GM18858 (cell line): ENCODE data around the gene GATAD2A.

Experiments used
- ATAC-seq: cut with Tn5 transposase; IDR thresholded peaks from one replicate; pipeline ENCODE4 v1.9.1; 2021; ENCODE audit not compliant: unreplicated experiment

The GATAD2A gene

DNA sequence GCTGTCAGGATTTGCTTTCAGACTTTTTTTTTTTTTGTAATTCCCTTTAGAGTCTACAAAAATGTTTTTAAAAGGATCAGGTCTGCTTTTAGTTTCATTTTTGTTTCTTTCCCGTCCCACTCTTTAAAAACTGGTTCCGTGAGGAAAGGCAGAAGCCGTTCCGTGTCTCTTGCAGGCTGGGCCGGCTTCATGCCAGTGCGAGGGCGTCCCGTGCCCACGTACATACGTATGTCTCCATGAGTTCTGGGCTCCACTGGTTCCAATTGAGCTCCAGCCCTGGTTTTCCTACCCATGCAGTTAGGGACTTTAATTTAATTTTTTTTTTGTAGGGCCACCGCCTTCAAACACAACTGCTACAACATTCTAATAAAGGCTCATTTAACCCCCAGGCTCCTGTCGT, 101.1 kb downstream of the GATAD2A start:
- no peak for ATAC-seq

- ATAC-seq: no peak
These were observed 101.9 kb downstream of the GATAD2A start for GRCh38 chr19:19507354-19507753.

GRCh38 chr19:19508217-19508616, 102.7 kb downstream of the GATAD2A start:
- ATAC-seq: no peak

DNA sequence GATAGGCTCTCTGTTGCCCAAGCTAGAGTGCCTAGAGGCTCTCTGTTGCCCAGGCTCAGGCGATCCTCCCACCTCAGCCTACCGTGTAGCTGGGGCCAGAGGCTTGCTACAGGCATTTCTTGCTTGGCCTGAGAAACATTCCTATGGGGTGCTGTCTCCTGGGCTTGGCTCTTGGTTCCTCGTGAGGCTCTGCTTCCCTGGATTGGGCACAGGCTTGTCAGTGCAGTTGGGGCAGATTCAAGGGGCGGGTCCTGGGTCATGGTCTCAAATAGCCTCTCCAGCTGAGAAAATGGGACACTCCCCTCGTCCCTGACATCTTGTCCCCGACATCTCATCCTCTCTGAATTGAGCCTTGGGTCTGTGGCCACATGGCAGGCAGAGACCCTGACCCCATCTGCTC, 105.0 kb downstream of the GATAD2A start:
- no peak for ATAC-seq

DNA sequence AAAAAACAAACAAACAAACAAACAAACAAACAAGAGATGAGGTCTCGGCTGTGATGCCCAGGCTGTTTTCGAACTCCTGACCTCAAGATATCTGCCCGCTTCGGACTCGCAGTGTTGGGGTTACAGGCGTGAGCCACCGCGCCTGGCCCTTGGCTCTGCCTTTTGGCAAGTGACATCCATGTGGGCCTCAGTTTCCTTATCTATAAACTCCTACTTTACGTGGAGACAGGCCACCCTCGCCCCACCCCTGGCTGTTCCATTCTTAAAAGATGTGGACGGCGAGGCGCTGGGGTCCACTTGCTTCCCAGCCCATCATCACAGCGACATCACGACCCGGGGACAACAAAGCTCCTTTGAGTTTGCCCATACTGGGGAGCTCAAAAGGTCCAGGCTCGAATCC, 108.2 kb downstream of the GATAD2A start:
- no peak for ATAC-seq

GRCh38 chr19:19514215-19514657, 108.8 kb downstream of the GATAD2A start:
- no peak for ATAC-seq

GRCh38 chr19:19514881-19515641, 109.6 kb downstream of the GATAD2A start, which contains the start of gene TSSK6:
TSSK6 (minus strand) TSS chr19:19515548; CDS start chr19:19515427, 121 bp downstream.
- ATAC-seq: no peak

GRCh38 chr19:19515642-19516519, 110.4 kb downstream of the GATAD2A start, which contains the start of gene NDUFA13:
NDUFA13 (plus strand) TSS chr19:19516225; CDS start chr19:19516239, 14 bp downstream.
- peak; percentile 78 for ATAC-seq

- no peak for ATAC-seq
These were observed 111.8 kb downstream of the GATAD2A start for GRCh38 chr19:19517235-19517619.

- ATAC-seq: no peak
These were observed 115.5 kb downstream of the GATAD2A start for GRCh38 chr19:19520989-19521388.

- no peak for ATAC-seq
These were observed 117.7 kb downstream of the GATAD2A start for GRCh38 chr19:19523177-19523576.

DNA sequence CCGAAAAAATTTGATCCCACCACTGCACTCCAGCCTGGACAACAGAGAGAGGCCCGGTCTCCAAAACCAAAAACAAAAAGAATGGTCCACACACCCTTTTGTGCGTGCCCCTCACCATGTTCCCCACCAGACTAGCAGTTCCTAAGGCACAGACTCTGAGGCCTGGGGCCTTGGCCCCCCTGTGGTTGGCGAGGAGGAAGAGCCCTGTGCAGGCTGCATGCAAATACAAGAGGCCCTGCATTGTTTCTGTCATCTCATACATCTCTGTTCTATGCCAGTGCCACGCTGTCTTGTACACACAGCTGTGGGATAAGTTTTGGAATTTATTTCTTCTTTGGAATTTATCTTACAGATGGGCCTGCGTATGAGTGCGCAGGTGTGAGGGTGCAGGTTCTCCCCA, 118.6 kb downstream of the GATAD2A start:
- no peak for ATAC-seq

DNA sequence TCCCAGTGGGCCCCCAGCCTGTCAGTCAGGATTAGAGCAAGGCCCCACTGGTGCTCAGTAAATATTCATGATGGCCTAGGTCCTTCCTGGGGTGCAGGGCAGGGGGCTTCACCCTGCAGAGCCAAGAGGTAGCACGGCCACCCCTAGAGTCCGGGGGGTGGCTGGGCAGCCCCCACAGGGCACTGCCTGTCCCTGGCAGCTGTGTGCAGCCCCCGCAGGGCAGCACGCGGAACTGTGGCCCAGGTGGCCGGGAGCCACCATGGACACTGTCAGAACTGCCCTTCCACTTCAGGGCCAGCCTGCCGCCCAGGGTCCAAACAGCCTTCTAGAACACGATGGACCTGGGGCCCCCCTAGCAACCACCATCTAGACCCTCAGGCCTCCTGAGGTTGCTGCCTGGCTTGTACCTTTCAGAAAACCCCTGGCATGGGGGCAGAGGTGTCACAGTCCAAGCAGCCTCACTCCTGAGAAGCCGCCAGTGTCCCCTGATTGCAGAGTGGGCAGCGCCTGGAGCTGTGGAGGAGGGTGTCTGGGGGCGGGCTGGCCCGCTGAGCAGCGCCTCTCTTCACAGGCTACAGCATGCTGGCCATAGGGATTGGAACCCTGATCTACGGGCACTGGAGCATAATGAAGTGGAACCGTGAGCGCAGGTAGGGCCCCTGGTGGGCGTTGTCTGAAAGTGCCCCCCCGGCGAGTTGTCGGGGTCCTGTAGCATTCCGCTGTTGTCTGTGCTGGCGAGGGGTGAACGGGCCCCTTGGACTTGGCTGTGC, 120.3 kb downstream of the GATAD2A start:
- no peak for ATAC-seq

- ATAC-seq: no peak
These were observed 121.3 kb downstream of the GATAD2A start for GRCh38 chr19:19526581-19527370.

DNA sequence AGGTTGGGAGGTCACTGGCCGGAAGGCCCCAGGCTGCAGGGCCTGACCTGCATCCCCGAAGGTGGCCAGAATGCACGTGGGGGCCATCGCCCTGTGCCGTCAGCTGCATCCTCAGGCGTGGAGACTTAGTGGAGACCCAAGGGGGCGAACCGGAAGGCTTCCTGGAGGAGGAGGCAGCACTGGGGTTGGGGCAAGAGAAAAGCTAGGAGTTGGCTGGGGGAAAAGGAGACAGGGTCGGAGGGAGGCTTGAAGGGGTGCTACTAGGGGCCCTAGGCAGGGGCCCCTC, 121.8 kb downstream of the GATAD2A start:
- no peak for ATAC-seq

- ATAC-seq: no peak
These were observed 122.5 kb downstream of the GATAD2A start for GRCh38 chr19:19527674-19528625.

GRCh38 chr19:19528721-19529490, 123.4 kb downstream of the GATAD2A start, which contains the start of gene YJEFN3:
YJEFN3 (plus strand) TSS chr19:19528911; CDS start chr19:19528933, 22 bp downstream.
- no peak for ATAC-seq

DNA sequence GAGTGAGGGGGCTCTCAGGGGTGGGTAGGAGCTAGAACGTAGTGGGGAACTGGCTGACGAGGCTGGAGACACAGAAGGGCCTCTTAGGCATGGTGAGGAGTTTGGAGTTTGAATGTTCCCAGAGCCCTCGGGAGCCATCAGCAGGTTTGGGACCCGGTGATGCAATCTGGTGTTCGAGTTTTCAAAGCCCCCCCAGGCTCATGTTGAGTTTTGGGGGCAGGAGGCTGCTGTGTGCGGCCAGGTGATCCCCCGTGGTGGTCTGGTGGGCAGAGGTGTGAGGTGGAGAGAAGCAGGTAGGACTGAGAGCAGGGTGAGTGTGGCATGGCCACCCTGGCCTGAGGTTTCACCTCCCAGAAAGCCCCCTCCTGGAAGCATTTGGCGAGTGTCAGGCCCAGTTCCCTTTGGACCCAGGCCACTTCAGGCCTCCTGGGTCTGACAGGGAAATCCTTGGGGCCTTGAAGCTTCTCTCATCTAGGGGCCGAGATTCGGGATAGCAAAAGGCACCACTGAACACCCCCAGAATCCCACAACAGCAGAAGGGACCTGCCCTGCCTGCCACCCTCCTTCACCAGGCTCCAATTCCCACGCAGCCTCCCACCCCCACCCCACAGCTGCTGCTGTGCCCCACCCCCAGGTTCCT, 124.4 kb downstream of the GATAD2A start:
- ATAC-seq: no peak
